MM.1S (cell line): Measurements from ENCODE around the gene TOLLIP.

Experiments
- DNase-seq: peaks from one replicate; pipeline ENCODE4 v3.0.0-alpha.2; 2015
- H2AFZ ChIP-seq: fragments of 300-600 bp; sonication (generic); 2 replicates; pipeline ENCODE4 v1.6.0; 2016; ENCODE audit warnings: antibody characterized with exemption, low read length
- H3F3A ChIP-seq: fragments of 300-600 bp; sonication (generic); 2 replicates; pipeline ENCODE4 v1.6.1; 2016; ENCODE audit warnings: mild to moderate bottlenecking, antibody characterized with exemption, low read length, moderate library complexity, mixed read lengths; ENCODE audit not compliant: insufficient read depth
- H3K27ac ChIP-seq: fragments of 300-600 bp; sonication (generic); 2 replicates; pipeline ENCODE4 v1.5.1; 2016; ENCODE audit warnings: mild to moderate bottlenecking, low read length
- H3K27me3 ChIP-seq: fragments of 300-600 bp; sonication (generic); replicated peaks from 2 replicates; pipeline ENCODE4 v1.6.0; 2016; ENCODE audit warnings: low read length; ENCODE audit not compliant: insufficient read depth
- H3K36me3 ChIP-seq: fragments of 300-600 bp; sonication (generic); replicated peaks from 2 replicates; pipeline ENCODE4 v1.6.1; 2016; ENCODE audit warnings: mild to moderate bottlenecking, low read length, mixed read lengths; ENCODE audit not compliant: insufficient read depth
- H3K4me1 ChIP-seq: fragments of 300-600 bp; sonication (generic); 2 replicates; pipeline ENCODE4 v1.6.1; 2016; ENCODE audit warnings: low read length, mixed read lengths
- H3K4me2 ChIP-seq: fragments of 300-600 bp; sonication (generic); 2 replicates; pipeline ENCODE4 v1.6.0; 2016; ENCODE audit warnings: low read depth, low read length
- H3K4me3 ChIP-seq: fragments of 300-600 bp; sonication (generic); 2 replicates; pipeline ENCODE4 v1.5.1; 2016; ENCODE audit warnings: low read length, mixed read lengths
- H3K79me2 ChIP-seq: fragments of 300-600 bp; sonication (generic); 2 replicates; pipeline ENCODE4 v1.6.1; 2016; ENCODE audit warnings: mixed run types, low read length, mixed read lengths
- H3K9ac ChIP-seq: fragments of 300-600 bp; sonication (generic); 2 replicates; pipeline ENCODE4 v1.6.1; 2016; ENCODE audit warnings: low read length, mixed read lengths
- H3K9me2 ChIP-seq: fragments of 300-600 bp; sonication (generic); replicated peaks from 2 replicates; pipeline ENCODE4 v1.6.1; 2016; ENCODE audit warnings: mild to moderate bottlenecking, low read length, mixed read lengths; ENCODE audit not compliant: insufficient read depth
- H3K9me3 ChIP-seq: fragments of 300-600 bp; sonication (generic); replicated peaks from 2 replicates; pipeline ENCODE4 v1.6.1; 2016; ENCODE audit warnings: mild to moderate bottlenecking, low read length, mixed read lengths; ENCODE audit not compliant: insufficient read depth
- H4K20me1 ChIP-seq: fragments of 300-600 bp; sonication (generic); 2 replicates; pipeline ENCODE4 v1.6.1; 2016; ENCODE audit warnings: mild to moderate bottlenecking, low read length, moderate library complexity, mixed read lengths; ENCODE audit not compliant: insufficient read depth
- CTCF ChIP-seq: fragments of 300-600 bp; sonication (generic); IDR thresholded peaks from 2 replicates; pipeline ENCODE4 v1.5.1; 2016; ENCODE audit warnings: antibody characterized with exemption, low read length, mixed read lengths
- EZH2 ChIP-seq: fragments of 300-600 bp; sonication (generic); optimal IDR thresholded peaks from 2 replicates; pipeline ENCODE3; 2017; ENCODE audit warnings: low read depth, mild to moderate bottlenecking, antibody characterized with exemption, low read length, mixed read lengths
- EZH2phosphoT487 ChIP-seq: fragments of 300-600 bp; sonication (generic); IDR thresholded peaks from 2 replicates; pipeline ENCODE4 v1.6.1; 2018; ENCODE audit warnings: antibody characterized with exemption, low read length

The TOLLIP gene

GRCh38 chr11:1283091-1283511 is 26.3 kb downstream of the TOLLIP start:
- Histone ChIP-seq H3K27me3 (no peaks in the 10 kb centered on the region), H3K36me3 (no peaks in the 10 kb centered on the region), H3F3A (no peaks in the 10 kb centered on the region), H3K4me2 (no peak overlapping the region), H3K4me3 (no peak overlapping the region), H4K20me1 (no peaks in the 10 kb centered on the region), H3K79me2 (no peaks in the 10 kb centered on the region), H3K9me2 (no peaks in the 10 kb centered on the region), H3K27ac (no peak overlapping the region), H3K9ac (no peak overlapping the region), H3K4me1 (no peaks in the 10 kb centered on the region), H3K9me3 (no peaks in the 10 kb centered on the region), H2AFZ (no peak overlapping the region)
- no peak for DNase-seq
- TF ChIP-seq EZH2phosphoT487 (no peak), EZH2 (no peak), CTCF (no peak)

GRCh38 chr11:1281974-1282365 is 27.5 kb downstream of the TOLLIP start:
- H3K27ac ChIP-seq: no peak overlapping the region
- no peak overlapping the region for H2AFZ ChIP-seq
- H3K9ac ChIP-seq: no peak overlapping the region
- H3F3A ChIP-seq: no peaks in the 10 kb centered on the region
- no peaks in the 10 kb centered on the region for H3K4me1 ChIP-seq
- H4K20me1 ChIP-seq: no peaks in the 10 kb centered on the region
- H3K4me2 ChIP-seq: no peak overlapping the region
- no peaks in the 10 kb centered on the region for H3K36me3 ChIP-seq
- no peaks in the 10 kb centered on the region for H3K79me2 ChIP-seq
- no peak overlapping the region for H3K4me3 ChIP-seq
- H3K27me3 ChIP-seq: no peaks in the 10 kb centered on the region
- no peak for DNase-seq
- no peaks in the 10 kb centered on the region for H3K9me3 ChIP-seq
- TF ChIP-seq EZH2 (no peak), EZH2phosphoT487 (no peak), CTCF (no peak)
- no peaks in the 10 kb centered on the region for H3K9me2 ChIP-seq

GRCh38 chr11:1281326-1281973 is 28.0 kb downstream of the TOLLIP start:
- DNase-seq: no peak
- TF ChIP-seq EZH2 (no peak), EZH2phosphoT487 (no peak), CTCF (no peak)
- no peak overlapping the region for H3K9ac ChIP-seq
- no peaks in the 10 kb centered on the region for H4K20me1 ChIP-seq
- H3F3A ChIP-seq: no peaks in the 10 kb centered on the region
- no peak overlapping the region for H2AFZ ChIP-seq
- no peak overlapping the region for H3K4me3 ChIP-seq
- H3K9me2 ChIP-seq: no peaks in the 10 kb centered on the region
- no peak overlapping the region for H3K27ac ChIP-seq
- H3K27me3 ChIP-seq: no peaks in the 10 kb centered on the region
- H3K4me1 ChIP-seq: no peaks in the 10 kb centered on the region
- H3K9me3 ChIP-seq: no peaks in the 10 kb centered on the region
- no peaks in the 10 kb centered on the region for H3K79me2 ChIP-seq
- H3K4me2 ChIP-seq: no peak overlapping the region
- H3K36me3 ChIP-seq: no peaks in the 10 kb centered on the region
